Renal cortex interstitium (tissue), 11 donors: ENCODE data around the gene BCR. TPM values are rescaled to one million over a fixed set of nuclear protein-coding genes. Genes with fewer than 3 reads are reported as not detected.

Experiments used
- DNase-seq, 11 donors: peaks; one replicate each; pipeline ENCODE4 v3.0.0-alpha.2; 2013; ENCODE audit warnings: low read depth in 9 of 11, low spot score in 4 of 11; ENCODE audit errors: extremely low read depth in 1 of 11
- polyA plus RNA-seq, 3 donors: library from polyadenylated mRNA; unstranded; fragments of 120-200 nt; gene quantifications; one replicate each; pipeline ENCODE4 v1.2.1, GENCODE V29; 2013; ENCODE audit not compliant: insufficient read length in 3 of 3

BCR gene
- polyA plus RNA-seq, 3 donors = 57.5 to 65.1 (median 61.3) TPM

DNA sequence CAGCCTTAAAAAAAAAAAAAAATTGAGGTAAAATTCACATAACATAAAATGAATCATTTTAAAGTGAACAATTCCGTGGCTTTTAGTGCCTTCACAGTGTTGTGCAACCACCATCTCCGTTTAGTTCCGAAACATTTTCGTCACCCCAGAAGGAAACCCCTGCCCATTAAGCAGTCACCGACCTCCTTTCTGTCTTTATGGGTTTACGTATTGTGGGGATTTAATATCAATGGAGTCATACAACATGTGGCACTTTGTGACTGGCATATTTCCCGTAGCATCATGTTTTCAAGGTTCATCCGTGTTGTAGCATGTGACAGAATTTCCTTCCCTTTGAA is 65.5 kb downstream of the BCR start:
- DNase-seq = no peak

- no peak for DNase-seq
Observed at GRCh38 chr22:23246982-23247766, 66.9 kb downstream of the BCR start.

DNA sequence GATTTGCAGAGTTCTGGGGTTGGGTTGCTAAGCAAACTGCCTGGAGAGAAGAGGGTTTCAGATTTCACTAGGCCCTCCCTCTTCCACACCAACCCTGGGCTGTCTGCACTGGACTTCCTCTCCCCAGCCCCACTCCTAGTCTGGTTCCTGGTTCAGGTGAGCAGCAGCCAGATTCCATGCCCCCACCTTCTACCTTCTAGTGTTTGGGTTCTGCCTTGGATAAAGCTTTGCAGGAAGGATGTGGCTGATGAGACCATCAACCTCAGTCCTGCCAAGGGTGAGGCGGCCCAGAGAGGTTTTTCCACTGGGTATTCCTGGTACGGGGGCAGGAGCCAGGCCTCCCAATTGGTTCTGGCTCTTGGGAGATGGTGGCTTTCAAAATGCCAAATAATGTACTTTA is 68.3 kb downstream of the BCR start:
- peak in 1 of 11 donors; percentile 41 for DNase-seq

DNA sequence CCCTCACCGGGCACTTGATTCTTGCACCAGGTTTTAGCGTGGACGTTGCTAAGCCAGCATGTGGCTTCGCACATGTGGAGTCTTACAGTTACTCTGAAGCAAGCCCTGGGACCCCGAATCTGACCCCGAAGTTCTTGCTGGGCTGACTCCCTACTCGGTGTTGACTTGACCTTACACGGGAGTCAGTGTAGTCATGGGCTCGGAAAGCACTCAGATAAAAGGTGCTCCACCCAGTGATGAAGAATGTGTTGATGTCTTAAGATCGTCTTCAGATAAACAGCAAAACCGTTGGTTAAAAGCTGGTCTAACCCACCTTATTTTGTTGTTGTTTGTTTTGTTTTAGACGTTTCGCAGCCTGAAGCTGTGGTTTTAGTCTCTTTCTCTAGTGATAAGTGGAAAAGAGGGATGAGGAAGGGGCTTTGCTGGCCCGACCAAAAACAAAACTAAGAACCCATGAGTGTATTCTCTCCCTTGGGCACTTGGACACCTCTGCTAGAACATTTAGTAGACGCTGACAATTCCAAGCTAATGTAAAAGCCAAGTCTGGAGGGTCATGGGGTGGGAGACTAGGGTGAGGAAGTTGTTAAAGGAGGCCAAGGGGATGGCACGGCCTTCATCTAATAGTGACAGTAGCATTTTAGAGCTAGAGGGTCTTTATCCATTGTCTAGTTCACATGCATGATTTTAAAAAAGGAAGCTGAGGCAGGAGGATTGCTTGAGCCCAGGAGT is 69.9 kb downstream of the BCR start:
- DNase-seq = no peak

- DNase-seq = no peak
Observed at GRCh38 chr22:23250785-23251363, 70.6 kb downstream of the BCR start.

- DNase-seq = no peak
Observed at GRCh38 chr22:23251445-23252093, 71.3 kb downstream of the BCR start.

DNA sequence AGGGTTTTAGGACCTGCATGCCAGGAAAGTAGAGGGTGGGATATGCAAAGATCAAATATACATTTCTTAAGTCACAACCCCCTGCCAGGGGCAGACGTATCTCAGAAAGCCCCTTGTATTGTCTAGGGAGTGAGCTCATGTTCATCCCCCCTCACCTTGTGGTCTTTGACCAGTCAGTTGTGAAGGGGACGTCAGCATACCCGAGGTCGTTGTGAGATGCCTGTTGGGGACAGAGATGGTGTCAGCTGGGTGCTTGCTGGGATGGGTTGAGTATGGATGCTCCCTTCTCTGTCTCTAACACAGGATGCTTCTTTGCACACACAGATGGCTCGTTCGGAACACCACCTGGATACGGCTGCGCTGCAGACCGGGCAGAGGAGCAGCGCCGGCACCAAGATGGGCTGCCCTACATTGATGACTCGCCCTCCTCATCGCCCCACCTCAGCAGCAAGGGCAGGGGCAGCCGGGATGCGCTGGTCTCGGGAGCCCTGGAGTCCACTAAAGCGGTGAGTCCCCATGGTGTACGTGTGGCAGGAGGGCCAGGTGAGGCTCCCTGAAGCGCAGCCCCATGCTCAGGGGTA is 73.3 kb downstream of the BCR start:
- DNase-seq = no peak

DNA sequence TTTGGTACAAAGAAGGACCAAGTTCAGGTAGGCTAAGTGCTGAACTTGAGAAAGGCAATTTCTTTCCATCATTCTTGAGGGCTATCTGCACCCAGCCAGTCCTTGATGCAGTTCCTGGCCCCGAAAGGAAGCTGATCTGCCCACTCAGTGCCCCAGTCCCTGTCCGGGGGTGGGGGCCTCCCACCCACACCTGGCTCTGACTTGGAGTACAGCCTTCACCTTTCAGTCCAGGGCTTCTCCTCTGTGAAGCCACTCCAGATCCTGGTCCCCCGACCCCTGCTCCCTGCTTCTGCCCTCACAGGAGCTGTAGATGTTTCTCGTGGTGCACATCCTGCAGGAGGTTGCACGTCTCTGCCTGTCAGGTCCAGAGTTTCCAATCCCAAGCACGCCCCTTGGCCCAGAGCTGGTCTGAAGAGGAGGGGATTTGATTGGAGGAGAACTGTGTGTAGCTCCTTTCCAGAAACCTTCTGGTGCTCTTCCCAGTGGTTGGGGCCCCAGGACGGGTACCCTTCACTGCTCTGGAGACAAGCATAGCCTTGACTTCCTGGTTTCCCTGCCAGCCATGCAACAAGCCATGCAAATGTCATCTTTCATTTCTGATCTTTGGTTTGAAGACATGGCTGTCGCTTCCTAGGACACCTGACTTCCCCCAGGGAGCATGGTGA is 75.3 kb downstream of the BCR start:
- DNase-seq = no peak

DNA sequence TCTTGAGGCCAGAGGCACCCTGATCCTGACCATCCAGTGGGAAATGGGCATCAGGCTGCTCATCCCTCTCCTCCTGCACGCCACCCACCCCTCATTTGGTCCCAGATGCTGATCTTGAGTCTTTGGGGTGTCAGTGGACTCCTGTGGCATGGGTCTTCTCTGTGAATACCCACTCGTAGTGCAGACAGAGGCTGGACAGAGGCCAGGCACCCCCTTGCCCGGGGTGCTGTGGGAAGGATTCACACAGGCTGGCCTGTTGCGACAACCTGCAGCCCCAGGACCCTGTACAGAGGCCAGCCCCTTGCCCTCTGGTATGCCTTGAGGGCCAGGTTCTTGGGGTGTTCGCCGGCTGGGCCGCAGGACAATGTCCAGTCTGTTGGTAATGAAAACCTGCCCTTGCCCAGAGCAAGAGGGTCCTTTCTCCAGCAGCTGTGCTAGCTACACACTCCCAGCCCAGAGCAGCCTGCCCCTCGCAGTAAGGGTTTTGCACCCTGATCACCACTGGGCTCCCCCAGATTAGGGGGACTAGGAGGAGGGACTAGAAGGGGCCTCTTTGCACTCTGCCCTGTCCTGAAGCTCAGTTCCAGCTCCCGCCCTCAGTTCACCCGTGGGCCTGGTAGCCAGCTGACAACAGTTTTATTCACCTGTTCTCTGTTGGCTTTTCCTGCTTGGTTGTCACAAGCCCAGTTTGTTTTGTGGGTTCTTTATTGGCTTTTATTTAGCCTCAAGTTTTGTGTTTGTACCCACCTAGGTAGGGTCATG is 76.0 kb downstream of the BCR start:
- DNase-seq = no peak

GRCh38 chr22:23256986-23257888 is 76.9 kb downstream of the BCR start:
- DNase-seq = no peak

DNA sequence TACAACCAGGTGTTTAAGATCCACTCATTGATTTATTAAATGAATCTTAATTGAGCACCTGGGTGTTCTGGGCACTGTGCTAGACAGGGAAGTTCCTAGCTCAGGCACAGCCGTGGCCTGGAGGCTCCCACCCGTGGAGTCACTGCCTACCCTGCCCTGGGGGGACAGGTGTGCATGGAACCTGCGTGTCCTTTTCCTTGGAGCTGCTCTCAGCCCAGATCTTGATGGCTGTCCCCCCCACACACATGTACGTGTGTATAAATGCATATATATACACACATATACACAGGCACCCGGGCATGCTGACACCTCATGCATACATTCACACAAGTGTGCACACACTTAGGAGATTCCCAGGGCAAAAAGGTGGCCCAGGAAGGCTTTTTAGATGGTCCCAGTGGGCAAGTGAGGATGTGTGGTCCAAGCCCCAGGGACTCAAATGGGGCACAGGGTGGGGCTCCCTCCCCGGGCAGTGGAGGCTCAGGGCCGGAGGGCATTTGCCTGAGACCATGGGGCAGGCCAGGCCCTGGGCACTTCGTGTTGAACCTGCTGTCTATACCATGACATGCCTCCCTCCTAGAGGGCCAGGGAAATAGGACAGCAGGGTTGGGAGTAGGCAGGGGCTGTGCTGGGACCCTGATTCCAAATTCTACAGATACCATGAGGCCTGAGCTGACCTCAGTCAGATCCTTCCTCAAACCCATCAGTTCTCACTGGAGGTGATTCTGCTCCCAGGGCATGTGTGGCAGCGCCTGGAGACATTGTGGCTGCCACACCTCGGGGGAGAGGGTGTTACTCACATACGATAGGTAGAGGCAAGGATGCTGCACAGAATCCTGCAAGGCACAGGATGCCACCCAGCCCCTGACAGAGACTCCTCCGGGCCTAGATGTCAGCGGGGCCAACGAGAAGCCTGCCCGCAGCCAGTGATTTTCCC is 77.8 kb downstream of the BCR start:
- no peak for DNase-seq

DNA sequence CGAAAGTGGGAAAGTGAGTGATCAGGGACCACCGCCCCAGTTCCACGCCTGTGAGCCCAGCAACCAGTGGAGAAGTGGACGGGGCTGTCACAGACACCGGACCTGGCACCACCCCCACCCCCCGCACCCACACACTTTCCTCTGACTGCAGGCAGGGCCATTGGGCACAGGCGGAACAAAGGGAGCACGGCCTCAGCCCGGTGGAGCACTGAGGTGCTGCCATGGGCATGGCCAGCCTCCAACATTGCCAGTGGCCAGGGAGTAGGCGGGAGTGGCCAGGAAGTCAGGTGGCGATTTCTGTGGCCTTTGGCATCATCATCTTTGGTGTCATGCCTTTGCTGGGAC is 78.5 kb downstream of the BCR start:
- no peak for DNase-seq

DNA sequence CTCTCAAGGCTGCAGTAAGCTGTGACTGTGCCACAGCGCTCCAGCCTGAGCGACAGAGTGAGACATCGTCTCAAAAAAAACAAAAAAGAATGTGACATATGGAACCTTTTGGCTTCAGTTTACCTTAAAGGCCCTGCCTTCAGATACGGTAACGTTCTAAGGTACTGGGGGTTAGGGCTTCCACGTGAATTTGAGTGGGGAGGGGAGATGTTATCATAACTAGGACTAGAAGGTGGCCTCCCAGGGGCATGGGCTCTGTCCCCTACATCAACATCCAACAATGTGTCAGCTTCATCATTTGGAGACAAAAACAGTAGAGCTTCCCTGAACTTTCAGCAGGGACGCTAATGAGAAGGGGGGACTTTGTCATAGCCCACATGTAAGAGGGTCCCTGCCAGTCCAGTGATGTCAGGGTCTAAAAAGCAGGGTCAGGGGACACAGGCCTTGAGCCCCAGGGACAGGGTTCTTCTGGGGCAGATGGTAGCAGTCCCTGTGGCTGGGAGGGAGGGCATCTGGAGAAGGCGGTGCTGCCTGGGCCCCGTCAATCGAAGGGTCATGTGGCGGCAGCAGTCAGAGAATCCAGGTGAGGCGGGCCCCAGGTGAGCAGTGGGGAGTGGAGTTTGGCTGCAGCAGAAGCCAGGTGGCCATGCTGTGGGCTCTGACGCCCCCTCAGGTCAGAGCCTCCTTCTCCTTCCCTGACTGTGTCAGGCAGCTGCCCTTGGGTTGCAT is 79.8 kb downstream of the BCR start:
- no peak for DNase-seq

GRCh38 chr22:23260645-23261581 is 80.6 kb downstream of the BCR start:
- no peak for DNase-seq
